HPDE6-E6E7 (cell line): ENCODE results near the gene NCLN.
"Not testable (repeated sequence)": the region's sequence is repeated elsewhere in the genome, so short reads cannot be mapped to it uniquely, and the experiment has no call there.

Experiments used
- DNase-seq: peaks from one replicate; pipeline ENCODE4 v3.0.0; 2011; ENCODE audit warnings: missing footprints; ENCODE audit errors: extremely low spot score

Gene NCLN

GRCh38 chr19:3185461-3186159 is at the start of gene NCLN:
Gene NCLN, plus strand, starts transcription at chr19:3185930. Its CDS starts 101 bp downstream, at chr19:3186031.
- DNase-seq = peak; percentile 70

- peak; percentile 52 for DNase-seq
Measured at GRCh38 chr19:3135961-3136683, 49.6 kb upstream of the NCLN start, which contains the start of gene GNA15. Gene GNA15, plus strand, starts transcription at chr19:3136033. Its CDS starts 418 bp downstream, at chr19:3136451.

GRCh38 chr19:3136684-3137055 is 49.1 kb upstream of the NCLN start:
- DNase-seq = peak; percentile 89

GRCh38 chr19:3137119-3137518 is 48.6 kb upstream of the NCLN start:
- no peak for DNase-seq

- no peak for DNase-seq
Measured at GRCh38 chr19:3138268-3138667, 47.5 kb upstream of the NCLN start.

- no peak for DNase-seq
Measured at GRCh38 chr19:3140667-3141038, 45.1 kb upstream of the NCLN start.

GRCh38 chr19:3142292-3142670 is 43.4 kb upstream of the NCLN start:
- peak; percentile 90 for DNase-seq

GRCh38 chr19:3142781-3143337 is 42.9 kb upstream of the NCLN start:
- DNase-seq = no peak

GRCh38 chr19:3145909-3146676 is 39.6 kb upstream of the NCLN start:
- no peak for DNase-seq

- DNase-seq = no peak
Measured at GRCh38 chr19:3146677-3147100, 39.0 kb upstream of the NCLN start.

GRCh38 chr19:3148503-3148902 is 37.2 kb upstream of the NCLN start:
- no peak for DNase-seq

GRCh38 chr19:3149089-3149488 is 36.6 kb upstream of the NCLN start:
- DNase-seq = no peak

- DNase-seq = no peak
Measured at GRCh38 chr19:3149526-3150505, 35.9 kb upstream of the NCLN start.

GRCh38 chr19:3150739-3151329 is 34.9 kb upstream of the NCLN start:
- no peak for DNase-seq

GRCh38 chr19:3151563-3152418 is 33.9 kb upstream of the NCLN start:
- no peak for DNase-seq

- DNase-seq = no peak
Measured at GRCh38 chr19:3152419-3152780, 33.3 kb upstream of the NCLN start.

- DNase-seq = no peak
Measured at GRCh38 chr19:3153286-3154230, 32.2 kb upstream of the NCLN start.

- not testable (repeated sequence) for DNase-seq
Measured at GRCh38 chr19:3154447-3154846, 31.3 kb upstream of the NCLN start.
